HCT116 (cell line): ENCODE data around the gene PDLIM5.

Source experiments
- CTCF ChIP-seq, 3 experiments: fragments of 200-600 bp in 1 of 3; sonication (generic) in 1 of 3; IDR thresholded peaks in 2 of 3; conservative IDR thresholded peaks in 1 of 3; 2 replicates each; pipeline ENCODE4 v1.5.1; 2012 to 2017; ENCODE audit warnings: low read depth in 2 of 3, low read length in 2 of 3, antibody characterized with exemption in 1 of 3, borderline replicate concordance in 1 of 3, control low read depth in 1 of 3, mild to moderate bottlenecking in 1 of 3, mixed read lengths in 1 of 3, mixed run types in 1 of 3, moderate library complexity in 1 of 3; ENCODE audit not compliant: insufficient read depth in 1 of 3
- FOSL1 ChIP-seq: IDR thresholded peaks from 2 replicates; pipeline ENCODE4 v1.6.1; 2012; ENCODE audit warnings: low read depth
- POLR2AphosphoS5 ChIP-seq: IDR thresholded peaks from 2 replicates; pipeline ENCODE4 v1.6.1; 2011; ENCODE audit warnings: mild to moderate bottlenecking, low read depth, low read length, moderate library complexity
- RAD21 ChIP-seq: IDR thresholded peaks from 2 replicates; pipeline ENCODE4 v1.6.1; 2012; ENCODE audit warnings: low read depth, mild to moderate bottlenecking
- SRF ChIP-seq: IDR thresholded peaks from 2 replicates; pipeline ENCODE4 v1.6.1; 2012; ENCODE audit warnings: low read depth
- ZBTB33 ChIP-seq: IDR thresholded peaks from 2 replicates; pipeline ENCODE4 v1.6.1; 2011; ENCODE audit warnings: mild to moderate bottlenecking, low read length, moderate library complexity; ENCODE audit not compliant: insufficient replicate concordance; ENCODE audit errors: extremely low read depth

- no peak for TF ChIP-seq CTCF (IDR thresholded peaks at IDR 0.05 in 2 of 3, conservative IDR thresholded peaks at IDR 0.05 in 1 of 3; ENCODE audit: borderline replicate concordance in 1 of 3, insufficient read depth in 1 of 3, low read depth in 2 of 3, low read length in 2 of 3)
- TF ChIP-seq ZBTB33, result no peak
- no peak for TF ChIP-seq FOSL1
- TF ChIP-seq SRF, result no peak
- TF ChIP-seq POLR2AphosphoS5, result no peak
- TF ChIP-seq RAD21, result no peak
These were observed 203.0 kb downstream of the PDLIM5 start for GRCh38 chr4:94654714-94655113.
